PC-3 (cell line): ENCODE measurements around the gene GATC.

Experiments
- CTCF ChIP-seq: fragments of 300-600 bp; sonication (generic); conservative IDR thresholded peaks from 2 replicates; pipeline ENCODE4 v1.5.1; 2017; ENCODE audit warnings: antibody characterized with exemption, low read depth, mild to moderate bottlenecking, low read length
- EZH2 ChIP-seq: fragments of 300-600 bp; sonication (generic); IDR thresholded peaks from one replicate; pipeline ENCODE4 v1.6.1; 2017; ENCODE audit warnings: antibody characterized with exemption, mild to moderate bottlenecking, low read length; ENCODE audit not compliant: unreplicated experiment
- EZH2phosphoT487 ChIP-seq: fragments of 300-600 bp; sonication (generic); IDR thresholded peaks from 2 replicates; pipeline ENCODE4 v1.6.1; 2018; ENCODE audit warnings: mild to moderate bottlenecking, antibody characterized with exemption, low read length, borderline replicate concordance

- TF ChIP-seq CTCF = peak; percentile 65
- TF ChIP-seq EZH2phosphoT487 = no peak
- no peak for TF ChIP-seq EZH2
These were observed 10.9 kb downstream of the GATC start for GRCh38 chr12:120457133-120457532.
